NCI-H1436 (cell line): ENCODE measurements around the gene SPACA7.
A peak's percentile ranks its signal among the peaks of the same experiment; 100 is the strongest.

ENCODE experiments used
- DNase-seq: peaks from one replicate; lab custom pipeline; 2025; lab: John Stamatoyannopoulos, UW

Gene SPACA7

GRCh38 chr13:112376050-112376681 lies at the start of gene SPACA7:
Gene SPACA7, plus strand, starts transcription at chr13:112376355. Its CDS starts 31 bp downstream, at chr13:112376386.
- DNase-seq, result no peak

GRCh38 chr13:112326821-112327370 lies 49.3 kb upstream of the SPACA7 start:
- no peak for DNase-seq

- no peak for DNase-seq
Observed at GRCh38 chr13:112328936-112329335, 47.2 kb upstream of the SPACA7 start.

GRCh38 chr13:112329376-112329775 lies 46.8 kb upstream of the SPACA7 start:
- no peak for DNase-seq

GRCh38 chr13:112330066-112330465 lies 46.1 kb upstream of the SPACA7 start:
- no peak for DNase-seq

- no peak for DNase-seq
Observed at GRCh38 chr13:112330479-112331381, 45.4 kb upstream of the SPACA7 start.

- no peak for DNase-seq
Observed at GRCh38 chr13:112331675-112332074, 44.5 kb upstream of the SPACA7 start.

GRCh38 chr13:112332727-112333126 lies 43.4 kb upstream of the SPACA7 start:
- DNase-seq, result no peak

- DNase-seq, result no peak
Observed at GRCh38 chr13:112333756-112334543, 42.2 kb upstream of the SPACA7 start.

- DNase-seq, result no peak
Observed at GRCh38 chr13:112335135-112335534, 41.0 kb upstream of the SPACA7 start.

GRCh38 chr13:112341446-112341845 lies 34.7 kb upstream of the SPACA7 start:
- DNase-seq, result no peak

GRCh38 chr13:112341976-112342735 lies 34.0 kb upstream of the SPACA7 start:
- no peak for DNase-seq

- DNase-seq, result no peak
Observed at GRCh38 chr13:112342841-112343361, 33.3 kb upstream of the SPACA7 start.

- DNase-seq, result no peak
Observed at GRCh38 chr13:112343591-112343990, 32.6 kb upstream of the SPACA7 start.

- DNase-seq, result no peak
Observed at GRCh38 chr13:112345826-112346172, 30.4 kb upstream of the SPACA7 start.

- DNase-seq, result peak; percentile 88
Observed at GRCh38 chr13:112346173-112346898, 29.8 kb upstream of the SPACA7 start.

- DNase-seq, result no peak
Observed at GRCh38 chr13:112346899-112347229, 29.3 kb upstream of the SPACA7 start.

GRCh38 chr13:112347986-112348385 lies 28.2 kb upstream of the SPACA7 start:
- no peak for DNase-seq

GRCh38 chr13:112348642-112349345 lies 27.4 kb upstream of the SPACA7 start:
- DNase-seq, result no peak

GRCh38 chr13:112349681-112350080 lies 26.5 kb upstream of the SPACA7 start:
- DNase-seq, result no peak
